GM19372 (cell line): ENCODE results near the gene KLHL29.

ENCODE experiments used
- ATAC-seq: cut with Tn5 transposase; IDR thresholded peaks from one replicate; pipeline ENCODE4 v1.9.1; 2021; ENCODE audit warnings: mild to moderate bottlenecking, low read depth, moderate library complexity; ENCODE audit not compliant: unreplicated experiment

KLHL29 gene

DNA sequence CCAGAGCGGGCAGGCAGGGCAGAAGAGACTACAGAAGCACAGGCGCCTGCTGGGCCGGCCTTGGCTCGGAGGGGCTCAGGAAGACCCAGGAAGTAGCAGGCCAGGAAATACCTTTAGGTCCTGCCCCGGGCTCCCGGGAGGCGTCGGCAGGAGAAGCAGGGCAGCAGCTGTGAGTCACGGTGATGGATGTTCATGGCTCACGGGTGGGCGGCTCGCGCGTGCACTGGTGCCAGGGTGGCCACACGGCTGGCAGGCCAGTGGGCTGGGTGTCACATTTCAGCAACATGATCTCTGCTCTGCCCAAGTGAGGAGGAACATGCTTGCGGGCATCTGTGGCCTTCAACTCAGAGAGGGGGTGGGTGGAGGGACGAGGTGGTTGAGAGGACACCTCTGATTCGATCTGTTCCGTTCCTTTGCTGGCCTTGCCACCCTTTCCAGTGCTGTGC lies 139.3 kb downstream of the KLHL29 start:
- ATAC-seq: no peak

DNA sequence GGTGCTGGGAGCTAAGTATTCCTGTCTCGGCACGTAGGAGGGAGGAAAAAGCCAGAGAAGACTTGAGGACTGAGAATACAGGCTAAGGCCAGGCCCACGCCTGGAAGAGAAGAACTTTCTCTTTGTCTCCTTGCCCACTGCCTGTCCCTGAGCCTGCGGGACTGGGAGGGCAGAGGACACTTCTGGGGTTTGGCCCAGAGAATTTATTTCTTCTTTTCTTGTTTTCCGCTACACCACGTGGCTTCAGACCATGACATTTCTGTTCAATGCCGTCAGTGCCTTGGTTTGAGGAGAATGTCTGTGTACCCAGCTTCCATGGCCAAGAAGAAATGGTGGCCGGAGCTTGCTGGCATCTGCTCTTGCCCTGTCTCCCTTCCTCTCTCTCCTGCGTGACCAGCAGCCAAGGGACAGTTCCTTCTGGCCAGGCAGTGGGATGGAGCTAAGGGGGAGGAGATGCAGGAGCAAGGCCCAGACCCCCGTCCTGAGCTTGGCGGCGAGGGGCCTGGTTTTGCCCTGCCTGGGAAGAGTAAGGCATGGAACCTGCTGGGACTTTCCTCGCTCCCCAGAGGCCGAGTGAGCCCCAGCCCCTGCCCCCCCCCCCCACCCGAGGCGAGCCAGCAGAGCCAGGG lies 140.3 kb downstream of the KLHL29 start:
- ATAC-seq: no peak

GRCh38 chr2:23526114-23526513 lies 141.1 kb downstream of the KLHL29 start:
- no peak for ATAC-seq

GRCh38 chr2:23526835-23527790 lies 142.1 kb downstream of the KLHL29 start:
- no peak for ATAC-seq

- ATAC-seq: no peak
Observed at GRCh38 chr2:23528171-23528570, 143.2 kb downstream of the KLHL29 start.

DNA sequence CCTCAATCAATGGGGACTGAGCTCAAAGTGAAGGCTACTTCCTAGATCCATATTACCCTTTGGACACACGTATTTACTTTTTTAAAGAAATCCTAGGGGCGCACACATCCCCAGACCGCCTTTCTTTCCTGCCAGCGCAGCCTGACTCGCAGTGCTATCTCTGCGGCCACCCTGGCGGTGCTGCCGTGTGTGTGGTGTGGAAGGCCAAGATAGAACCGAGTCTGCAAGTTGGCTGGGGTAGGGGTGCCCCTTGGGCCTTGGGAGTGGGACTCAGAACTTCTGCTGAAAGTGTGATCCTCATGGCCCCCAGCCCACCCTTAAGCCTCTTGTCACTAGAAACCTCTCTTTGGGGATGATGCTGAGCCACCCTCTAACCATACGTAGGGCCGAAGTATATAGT lies 143.7 kb downstream of the KLHL29 start:
- ATAC-seq: no peak

- no peak for ATAC-seq
Observed at GRCh38 chr2:23529659-23530058, 144.7 kb downstream of the KLHL29 start.

DNA sequence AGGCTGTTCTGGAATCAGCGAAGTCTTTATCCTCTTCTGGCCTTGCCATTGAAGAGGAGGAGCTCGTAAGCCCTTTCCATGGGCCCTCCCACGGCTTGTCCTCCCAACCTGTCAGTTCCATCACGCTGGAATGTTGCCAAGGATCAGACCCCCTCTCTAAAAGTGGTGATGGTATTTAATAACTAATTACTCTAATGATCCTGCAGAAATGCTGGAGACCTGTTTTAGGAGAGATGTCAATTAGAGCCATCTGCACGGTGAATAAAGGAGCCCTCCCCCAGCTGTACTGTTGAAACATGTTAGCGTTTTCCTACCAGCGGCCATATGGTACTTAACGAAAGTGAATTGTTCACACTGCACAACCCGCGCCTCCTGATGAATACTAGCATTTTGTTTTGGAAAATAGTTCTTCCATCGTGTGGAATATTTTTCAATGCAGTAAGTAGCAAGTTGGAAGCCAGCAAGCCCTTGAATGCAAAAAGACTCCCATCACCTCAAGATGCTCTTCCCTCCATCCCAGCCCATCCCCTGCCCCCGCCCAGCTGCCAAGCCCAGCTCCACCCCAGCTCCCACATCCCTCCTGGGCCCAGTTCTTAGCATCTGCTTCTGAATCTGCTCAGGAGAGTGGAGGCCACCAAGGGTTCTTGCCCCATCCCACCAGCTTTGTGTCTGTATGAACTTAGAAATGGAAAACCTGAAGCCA lies 145.4 kb downstream of the KLHL29 start:
- no peak for ATAC-seq

DNA sequence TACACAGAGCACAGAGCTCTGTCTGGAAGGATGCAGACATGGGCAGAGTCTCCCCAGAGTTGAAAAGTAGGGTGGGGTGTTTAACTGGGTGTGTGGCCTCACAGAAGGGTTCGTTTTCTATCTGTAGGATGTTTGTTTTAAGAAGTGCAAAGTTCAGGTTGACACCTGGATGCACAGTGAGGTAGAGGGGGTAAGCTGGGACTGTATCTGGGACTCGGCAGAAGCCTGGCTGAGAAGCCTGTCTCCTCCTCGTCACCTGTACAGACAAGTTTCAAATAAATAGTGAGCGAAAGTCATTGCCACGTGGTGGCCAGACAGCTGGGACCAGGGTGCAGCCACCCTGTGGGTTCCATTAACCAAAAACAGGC lies 145.9 kb downstream of the KLHL29 start:
- ATAC-seq: no peak

DNA sequence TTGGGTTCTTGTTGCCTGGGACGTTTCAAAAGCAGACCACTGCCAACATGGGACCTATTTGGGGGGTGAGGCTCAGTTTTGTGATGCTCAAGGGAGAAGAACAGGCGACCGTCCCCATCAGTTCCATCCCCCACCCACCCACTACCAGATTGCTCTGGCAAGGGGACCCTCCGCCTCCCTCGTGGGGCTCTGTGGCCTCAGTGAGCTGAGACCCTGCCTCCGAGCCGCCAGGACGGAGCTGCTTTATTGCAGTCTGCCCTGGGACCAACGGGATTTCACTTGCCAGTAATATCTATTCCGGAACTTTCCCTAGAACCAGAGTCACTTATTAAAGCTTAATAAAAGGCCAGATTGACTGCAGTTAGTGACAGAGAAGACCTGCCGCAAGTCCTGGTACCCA lies 146.3 kb downstream of the KLHL29 start:
- no peak for ATAC-seq

DNA sequence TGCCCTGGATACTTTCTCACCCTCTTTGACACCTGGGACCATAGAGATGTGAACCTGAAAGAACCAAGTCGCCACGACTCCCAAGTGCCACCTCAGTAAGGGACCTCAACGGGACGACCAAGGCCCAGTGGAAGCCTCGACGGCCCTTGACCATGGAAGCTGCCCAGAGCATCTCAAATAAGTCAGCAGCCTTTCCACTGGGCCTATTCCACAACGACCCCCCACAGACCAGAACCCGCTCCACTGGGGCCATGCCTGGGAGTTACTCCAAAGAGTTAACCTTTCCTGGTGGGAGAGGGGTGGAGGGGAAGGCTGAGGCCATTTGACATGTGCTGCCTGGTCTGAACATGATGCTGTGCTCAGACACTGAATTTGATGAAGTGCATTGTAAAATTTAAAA lies 146.9 kb downstream of the KLHL29 start:
- no peak for ATAC-seq

DNA sequence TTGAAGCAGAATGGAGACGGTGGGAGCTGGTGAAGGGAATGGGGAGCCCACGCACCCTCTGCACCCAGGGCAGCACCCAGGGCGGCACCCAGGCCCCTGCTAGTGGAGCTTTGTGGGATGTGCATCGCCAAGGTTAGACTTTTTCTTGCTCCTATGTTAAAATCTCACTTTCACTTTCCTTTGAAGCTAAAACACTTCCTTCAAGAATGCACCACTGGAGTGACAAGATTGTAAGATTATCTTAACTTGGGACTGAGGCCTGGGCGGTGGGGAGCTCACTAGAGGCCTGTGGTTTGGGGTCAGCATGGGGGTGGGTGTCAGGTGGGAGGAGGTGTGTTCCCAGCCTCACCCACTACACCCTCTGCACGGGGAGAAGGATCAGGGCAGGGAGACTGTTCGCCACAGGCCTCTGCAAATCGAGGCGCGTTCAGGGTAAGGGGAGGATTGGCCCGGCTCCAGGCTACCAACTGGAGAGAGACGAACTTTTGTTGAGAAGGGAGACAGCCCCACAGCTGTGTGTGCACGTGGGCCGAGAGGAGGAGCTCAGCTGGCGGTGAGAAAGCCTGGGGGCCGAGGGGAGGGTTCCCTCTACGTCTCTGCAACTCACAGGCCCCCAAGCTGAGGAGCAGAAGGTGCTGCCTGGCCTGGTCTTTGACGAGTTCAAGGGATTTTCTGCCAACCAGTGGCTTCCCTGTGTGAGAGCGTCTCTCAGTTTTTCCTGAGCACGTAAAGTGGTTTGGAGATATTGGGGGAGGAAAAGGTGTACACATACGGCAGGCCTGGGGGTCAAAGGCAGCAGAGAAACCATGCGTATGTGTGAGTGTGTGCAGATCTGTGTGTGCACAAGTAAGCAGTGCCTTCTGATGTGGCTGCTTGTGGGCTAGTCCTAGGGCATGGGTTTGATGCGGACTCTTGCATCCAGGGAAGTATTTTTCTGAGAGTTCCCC lies 147.7 kb downstream of the KLHL29 start:
- no peak for ATAC-seq

DNA sequence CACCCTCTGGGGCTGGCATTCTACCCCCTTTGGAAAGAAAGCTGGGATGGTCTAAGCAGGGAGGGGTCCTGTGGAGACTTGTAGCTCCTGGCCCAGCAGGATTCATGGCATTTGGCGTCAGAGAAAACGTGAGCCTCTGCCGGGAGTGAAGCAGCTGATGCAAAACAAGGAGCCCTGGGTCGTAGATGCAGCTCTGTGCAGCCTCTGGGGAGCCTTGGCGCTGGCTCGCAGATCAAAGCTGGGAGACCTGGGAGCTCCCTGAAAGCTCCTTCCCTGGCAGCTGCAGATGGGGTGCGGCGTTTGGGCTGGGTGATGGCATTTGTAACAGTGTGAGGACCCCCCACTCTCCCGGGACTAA lies 148.3 kb downstream of the KLHL29 start:
- no peak for ATAC-seq

DNA sequence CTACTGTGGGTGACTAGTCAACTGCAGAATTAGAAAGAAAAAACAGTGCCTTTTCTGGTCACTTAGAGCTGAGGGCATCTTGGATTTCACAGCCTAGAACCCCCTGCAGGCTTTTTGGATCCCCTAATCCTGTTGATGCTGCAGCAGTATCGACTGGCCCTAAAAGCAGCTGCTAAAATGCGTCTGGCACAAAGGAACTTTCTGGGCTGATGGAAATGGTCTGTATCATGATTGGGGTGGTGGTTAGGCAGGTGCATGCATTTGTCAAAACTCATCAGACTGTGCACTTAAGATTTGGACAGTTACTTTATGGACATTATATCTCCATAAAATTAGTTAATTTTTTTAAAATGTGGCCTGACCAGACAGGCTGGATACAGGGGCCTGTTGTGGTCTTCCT lies 149.8 kb downstream of the KLHL29 start:
- no peak for ATAC-seq

GRCh38 chr2:23536326-23536725 lies 151.3 kb downstream of the KLHL29 start:
- no peak for ATAC-seq

GRCh38 chr2:23537991-23538390 lies 153.0 kb downstream of the KLHL29 start:
- no peak for ATAC-seq

GRCh38 chr2:23538566-23538965 lies 153.6 kb downstream of the KLHL29 start:
- no peak for ATAC-seq

DNA sequence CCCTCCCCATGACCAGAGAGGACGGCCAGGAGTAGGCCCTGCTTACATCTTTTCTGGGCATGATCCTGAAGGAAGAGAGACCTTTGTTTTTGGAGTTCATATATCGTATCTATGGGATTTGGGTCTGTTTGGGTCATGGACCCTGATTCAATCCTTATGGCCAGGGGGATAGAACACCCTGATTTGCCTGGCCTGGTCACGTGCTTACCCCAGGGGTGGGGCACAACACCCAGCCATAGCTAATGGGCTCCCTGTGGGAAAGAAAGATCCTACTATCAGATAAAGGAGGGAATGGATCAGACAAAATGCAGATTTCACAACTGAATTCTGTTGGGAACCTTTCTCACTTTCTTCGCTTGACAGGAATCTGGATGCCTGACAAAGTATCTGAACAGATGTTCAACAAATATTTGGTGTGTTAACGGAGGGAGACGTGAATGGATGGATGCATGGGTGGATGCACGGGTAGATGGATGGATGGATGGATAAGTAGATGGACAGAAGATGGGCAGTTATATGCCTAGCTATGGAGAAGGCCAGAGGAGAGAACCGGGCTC lies 155.9 kb downstream of the KLHL29 start:
- no peak for ATAC-seq

DNA sequence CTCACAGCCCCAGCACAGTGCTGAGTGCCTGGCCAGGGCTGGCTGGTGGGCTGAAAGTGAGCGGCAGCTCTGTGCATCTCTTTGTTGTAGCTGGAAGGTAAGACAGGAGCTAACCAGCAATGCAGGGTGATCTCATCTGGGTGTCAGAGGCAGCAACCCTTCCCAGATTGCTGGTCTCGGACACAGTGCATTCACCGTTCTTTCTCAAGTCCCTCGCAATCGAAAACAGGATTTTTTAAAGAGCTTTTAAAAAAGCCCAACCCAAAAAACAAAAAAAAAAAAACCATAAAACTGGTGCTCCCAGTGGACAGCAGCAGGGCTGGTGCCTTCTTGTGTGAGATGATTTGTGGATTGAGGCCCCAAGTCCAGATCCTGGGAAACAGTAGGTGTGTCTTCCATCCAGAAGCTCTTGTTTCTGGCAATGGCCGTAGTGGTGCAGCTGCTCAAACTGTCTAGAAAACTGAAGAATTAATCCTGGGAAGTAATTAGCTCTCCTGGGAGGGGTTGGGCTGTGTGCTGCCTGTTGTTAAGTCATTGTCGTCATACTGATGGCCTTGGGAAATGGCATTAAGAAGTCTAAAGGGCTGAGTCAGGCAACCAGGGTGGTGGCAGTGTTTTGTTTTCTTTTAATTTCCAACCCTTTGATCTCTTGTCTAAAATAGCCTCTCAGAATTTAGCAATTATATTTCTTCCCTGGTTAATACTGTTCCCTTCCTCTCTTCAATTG lies 156.7 kb downstream of the KLHL29 start:
- no peak for ATAC-seq
